GM18868 (cell line): ENCODE measurements around the gene CELF5.
"Not testable (repeated sequence)": the region's sequence is repeated elsewhere in the genome, so short reads cannot be mapped to it uniquely, and the experiment has no call there.

Source experiments
- ATAC-seq: cut with Tn5 transposase; IDR thresholded peaks from one replicate; pipeline ENCODE4 v1.9.1; 2021; ENCODE audit warnings: mild to moderate bottlenecking, moderate library complexity; ENCODE audit not compliant: unreplicated experiment

CELF5 gene

DNA sequence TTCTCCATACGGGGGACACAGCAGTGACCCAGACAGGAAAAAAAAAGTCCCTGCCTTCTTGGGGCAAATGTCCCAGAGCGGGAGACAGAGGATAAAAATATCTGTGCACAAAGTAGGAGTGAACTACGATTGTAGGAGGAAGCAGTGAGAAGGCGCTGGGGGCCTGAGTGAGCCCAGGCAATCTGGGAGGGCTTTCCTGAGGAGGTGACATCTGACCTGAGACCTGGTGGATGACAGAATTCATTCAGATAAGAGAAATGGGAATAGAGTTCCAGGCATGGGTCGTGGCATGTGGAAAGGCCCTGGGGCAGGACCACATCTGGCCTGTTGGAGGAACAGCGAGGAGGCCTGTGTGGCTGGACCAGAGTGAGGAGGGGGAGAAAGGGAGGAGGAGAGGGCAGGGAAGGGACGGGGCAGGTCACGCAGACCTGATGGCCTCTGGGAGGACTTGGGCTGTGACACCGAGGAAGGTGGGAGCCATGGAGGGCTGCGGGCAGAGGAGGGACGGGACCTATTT is 91.7 kb downstream of the CELF5 start:
- ATAC-seq, result no peak

DNA sequence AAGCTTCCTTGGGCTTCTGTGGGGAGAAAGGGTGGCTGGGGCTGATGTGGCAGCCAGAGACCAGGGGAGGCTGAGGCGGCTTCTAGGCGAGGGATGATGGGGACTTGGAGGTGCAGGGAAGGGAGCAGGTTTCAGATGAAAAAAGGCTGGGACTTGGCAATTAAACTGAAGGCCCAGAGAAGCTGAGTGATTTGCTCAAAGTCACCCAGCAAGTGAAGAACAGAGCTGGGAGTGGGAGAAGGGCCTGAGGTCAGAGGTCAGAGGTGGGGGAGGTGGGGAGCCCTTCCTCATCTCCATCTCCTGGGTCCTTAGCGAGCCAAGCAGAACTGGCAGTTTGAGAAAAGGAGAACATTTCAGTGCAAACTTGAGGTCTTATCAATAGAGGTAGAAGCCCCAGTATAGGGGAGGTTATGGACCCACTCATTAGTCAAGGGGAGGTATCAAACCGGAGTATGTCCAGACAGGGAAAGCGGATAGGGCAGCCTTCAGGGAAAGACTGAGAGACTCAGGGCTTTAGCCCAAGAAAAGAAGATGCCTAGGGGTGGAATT is 92.3 kb downstream of the CELF5 start:
- no peak for ATAC-seq

DNA sequence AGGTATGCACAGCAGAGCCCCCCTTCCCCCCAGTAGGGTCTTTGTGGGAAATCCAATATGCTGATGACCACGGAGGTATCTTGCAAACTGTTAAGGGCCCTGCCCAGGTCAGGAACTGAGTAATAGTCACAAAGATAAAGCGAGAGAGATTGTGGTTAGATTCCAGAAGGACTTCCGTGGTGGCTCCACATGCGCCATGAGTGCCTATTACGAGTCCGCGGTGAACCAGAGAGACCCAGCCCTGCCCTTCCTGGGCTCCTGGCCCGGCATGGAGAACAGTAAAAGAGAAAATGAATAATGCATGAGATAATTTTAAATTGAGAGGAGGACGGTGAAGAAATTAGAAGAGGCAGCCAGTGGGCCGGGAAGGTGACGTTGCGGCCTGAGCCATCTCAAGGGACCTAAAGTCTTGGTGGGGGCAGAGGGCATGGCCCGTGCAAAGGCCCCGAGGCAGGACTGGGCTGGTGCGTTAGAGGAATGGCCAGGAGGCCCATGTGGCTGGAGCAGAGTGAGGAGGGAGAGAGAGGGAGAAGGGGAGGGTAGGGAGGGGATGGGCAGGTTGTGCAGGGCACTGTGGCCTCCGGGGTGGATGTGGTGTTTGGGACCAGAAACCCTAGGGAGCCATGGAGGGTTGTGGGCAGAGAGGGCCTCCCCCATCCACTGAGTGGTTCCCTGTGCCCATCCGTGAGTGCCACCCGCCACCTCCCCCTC is 95.3 kb downstream of the CELF5 start:
- no peak for ATAC-seq

DNA sequence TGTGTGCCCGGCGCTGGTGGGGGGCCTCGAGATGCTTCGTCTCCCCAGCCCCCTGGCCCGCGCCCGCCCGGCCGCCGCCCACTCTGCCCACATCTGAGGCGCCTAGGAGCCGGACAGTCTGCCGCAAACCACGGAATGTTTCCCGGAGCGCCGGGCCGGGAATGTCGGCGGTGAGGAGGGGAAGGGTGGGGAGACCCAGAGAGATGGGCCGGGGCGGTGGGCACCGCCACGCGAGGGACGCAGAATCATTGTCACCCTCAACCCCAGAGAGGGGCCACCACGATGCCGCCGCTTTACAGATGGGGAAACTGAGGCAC is 95.9 kb downstream of the CELF5 start:
- ATAC-seq, result no peak

DNA sequence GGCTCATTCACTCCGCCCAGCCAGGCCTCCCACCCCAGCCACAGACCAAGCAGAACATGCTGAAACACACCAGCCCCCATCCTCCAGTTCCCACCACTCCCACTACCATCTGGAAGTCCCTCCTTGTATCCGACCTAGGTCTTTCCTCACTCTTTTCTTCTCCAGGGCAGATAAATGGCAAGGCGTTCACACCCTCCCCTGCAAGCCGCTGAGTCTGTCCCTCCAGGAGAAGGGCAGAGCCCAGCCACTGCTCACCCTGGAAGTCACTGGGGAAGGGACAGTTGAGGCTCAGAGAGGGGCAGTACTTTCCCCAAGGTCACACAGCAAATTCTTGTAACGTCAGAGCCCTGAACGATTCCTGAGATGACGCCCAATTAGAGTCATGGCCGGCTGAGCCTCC is 96.4 kb downstream of the CELF5 start:
- no peak for ATAC-seq

DNA sequence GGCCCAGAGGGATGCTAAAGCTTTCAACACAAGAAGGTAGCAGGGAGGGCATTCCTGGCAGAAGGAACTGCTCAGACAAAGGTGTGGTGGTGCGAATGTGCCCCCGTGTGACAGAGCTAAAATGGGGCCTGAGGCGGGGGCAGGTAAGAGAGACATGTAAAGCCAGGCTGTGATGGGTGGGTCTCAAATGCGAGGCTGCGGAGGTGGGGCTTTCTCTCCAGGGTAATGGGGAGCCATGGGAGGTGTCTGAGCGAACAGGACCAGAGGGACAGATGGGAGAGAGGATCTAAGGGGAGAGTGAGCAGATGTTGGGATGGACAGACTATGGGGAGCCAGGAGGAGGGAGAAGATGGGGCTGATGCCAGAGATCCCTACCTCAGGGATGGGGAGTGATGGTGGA is 97.2 kb downstream of the CELF5 start:
- no peak for ATAC-seq

DNA sequence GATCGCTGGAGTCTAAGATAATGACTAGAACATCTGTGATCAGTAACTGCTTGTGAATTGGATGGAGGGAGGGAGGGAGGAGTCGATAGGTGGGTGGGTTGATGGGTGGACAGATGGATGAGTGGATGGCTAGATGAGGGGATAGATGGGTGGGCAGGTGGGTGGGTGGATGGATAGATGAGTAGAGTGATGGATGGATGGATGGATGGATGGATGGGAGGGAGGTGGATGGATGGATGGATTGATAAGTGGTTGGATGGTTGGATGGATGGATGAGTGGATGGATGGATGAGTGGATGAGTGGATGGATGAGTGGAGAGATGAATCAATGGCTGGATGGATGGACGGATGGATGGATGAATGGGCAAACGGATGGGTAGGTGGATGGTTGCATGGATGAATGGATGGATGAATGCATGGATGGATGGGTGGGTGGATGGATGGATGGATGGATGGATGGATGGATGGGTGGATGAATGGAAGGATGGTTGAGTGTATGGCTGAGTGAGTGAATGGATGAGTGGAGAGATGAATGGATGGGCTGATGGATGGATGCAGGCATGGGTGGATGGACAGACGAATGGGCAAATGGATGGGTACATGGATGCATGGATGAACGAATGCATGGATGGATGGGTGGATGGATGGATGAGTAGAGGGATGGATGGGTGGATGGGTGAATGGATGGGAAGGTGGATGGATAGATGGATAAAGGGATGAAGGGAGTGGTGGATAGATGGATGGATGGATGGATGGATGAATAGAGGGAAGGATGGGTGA is 97.9 kb downstream of the CELF5 start:
- no peak for ATAC-seq

DNA sequence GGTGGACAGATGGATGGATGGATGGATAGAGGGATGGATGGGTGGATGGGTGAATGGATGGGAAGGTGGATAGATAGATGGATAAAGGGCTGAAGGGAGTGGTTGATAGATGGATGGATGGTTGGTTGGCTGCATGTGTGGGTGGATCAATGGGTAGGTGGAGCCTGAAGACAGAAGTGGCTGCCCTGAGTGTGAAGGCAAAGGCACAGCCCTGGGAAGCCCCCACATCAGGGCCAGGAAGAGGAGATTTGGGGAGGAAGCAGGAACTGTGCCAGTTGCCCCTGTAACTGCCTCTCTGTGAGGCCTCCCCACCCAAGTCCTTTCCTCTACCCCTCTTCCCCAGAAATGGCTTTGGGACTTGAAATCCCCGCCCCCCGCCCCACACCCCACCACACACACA is 98.6 kb downstream of the CELF5 start:
- ATAC-seq, result no peak

DNA sequence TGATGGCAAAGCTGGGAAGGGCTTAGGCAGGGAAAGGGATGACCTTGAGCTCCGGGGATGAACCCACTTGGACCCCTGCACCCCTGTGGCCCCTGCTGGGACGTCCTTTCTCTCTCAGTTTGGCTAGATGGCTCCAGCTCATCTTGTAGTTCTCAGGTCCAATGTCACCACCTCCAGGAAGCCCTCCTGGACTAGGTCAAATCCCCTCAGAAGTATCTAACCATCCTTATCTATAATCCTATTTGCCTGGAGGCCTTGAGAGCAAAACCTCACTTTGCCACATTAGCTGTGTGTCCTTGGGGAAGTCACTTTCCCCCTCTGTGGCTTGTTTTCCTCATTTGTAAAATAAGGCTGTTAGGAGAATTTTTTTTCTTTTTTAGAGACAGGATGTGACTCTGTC is 99.2 kb downstream of the CELF5 start:
- no peak for ATAC-seq

DNA sequence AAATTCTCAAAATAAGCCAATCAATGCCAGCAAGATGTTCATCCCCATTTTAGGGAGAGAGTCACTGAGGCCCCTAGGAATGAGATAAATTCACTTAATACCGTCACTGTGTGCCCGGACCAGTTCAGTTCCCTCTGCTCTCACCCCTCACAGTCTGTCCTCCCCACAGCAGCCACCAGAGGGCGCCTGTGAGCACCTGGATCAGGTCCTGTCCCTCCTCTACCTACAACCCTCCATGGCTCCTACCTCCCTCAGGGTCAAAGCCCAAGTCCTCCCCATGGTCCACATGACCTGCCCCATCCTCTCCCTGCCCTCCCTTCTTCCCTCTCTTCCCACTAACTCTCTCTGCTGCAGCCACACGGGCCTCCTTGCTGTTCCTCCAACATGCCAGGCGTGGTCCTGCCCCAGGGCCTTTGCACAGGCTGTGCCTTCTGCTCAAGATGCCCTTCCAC is 100.0 kb downstream of the CELF5 start:
- no peak for ATAC-seq

DNA sequence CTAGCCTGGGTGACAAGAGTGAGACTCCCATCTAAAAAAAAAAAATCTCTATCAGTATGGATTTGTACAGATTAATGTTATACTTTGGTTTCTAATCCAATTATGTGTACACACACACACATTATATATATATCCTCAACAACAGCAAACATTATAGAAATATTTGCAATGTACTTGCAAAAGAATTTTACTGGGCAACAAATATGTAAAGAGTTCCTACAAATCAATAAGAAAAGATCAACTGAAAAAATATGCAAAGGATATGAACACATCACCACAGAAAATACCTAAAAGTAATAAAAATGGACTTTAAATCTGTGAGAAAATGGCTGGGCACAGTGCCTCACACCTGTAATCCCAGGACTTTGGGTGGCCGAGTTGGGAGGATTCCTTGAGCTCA is 101.0 kb downstream of the CELF5 start:
- no peak for ATAC-seq

DNA sequence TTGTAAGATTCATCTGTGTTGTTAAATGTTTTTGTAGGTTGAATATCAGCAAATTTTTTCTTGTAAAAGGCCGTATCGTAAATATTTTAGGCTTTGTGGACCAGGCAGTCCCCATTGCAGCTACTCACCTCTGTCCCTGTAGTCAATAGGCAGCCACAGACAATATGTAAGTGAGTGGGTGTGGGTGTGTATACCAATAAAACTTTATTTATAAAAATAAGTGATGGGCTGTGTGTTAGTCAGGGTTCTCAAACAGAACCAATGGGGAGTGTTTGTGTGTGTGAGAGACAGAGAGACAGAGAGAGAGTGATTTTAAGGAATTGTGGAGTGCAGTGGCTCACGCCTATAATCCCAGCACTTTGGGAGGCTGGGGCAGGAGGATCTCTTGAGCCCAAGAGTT is 104.3 kb downstream of the CELF5 start:
- no peak for ATAC-seq

DNA sequence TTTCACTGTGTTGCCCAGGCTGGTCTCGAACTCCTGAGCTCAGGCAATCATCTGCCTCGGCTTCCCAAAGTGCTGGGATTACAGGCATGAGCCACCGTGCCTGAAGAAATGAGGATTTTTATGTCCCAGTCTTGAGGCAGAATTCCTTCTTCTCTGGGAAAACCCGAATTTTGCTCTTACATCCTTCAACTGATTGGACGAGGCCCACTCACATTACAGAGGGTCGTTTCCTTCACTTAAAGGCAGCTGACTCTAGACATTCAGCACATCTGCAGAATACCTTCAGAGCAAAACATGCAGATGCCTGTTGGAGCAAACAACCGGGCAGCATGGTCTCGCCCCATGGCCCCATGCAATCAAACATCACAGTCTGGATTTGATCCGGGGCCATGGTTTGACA is 105.6 kb downstream of the CELF5 start:
- ATAC-seq, result no peak

DNA sequence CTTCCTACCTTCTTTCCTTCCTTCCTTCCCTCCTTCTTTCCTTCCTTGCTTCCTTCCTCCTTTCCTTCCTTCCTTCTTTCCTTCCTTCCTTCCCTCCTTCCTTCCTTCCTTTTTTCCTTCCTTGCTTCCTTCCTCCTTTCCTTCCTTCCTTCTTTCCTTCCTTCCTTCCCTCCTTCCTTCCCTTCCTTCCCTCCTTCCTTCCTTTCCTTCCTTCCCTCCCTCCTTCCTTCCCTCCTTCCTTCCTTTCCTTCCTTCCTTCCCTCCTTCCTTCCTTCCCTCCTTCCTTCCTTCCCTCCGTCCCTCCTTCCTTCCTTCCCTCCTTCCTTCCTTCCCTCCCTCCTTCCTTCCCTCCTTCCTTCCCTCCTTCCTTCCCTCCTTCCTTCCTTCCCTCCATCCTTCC is 107.8 kb downstream of the CELF5 start:
- ATAC-seq, result not testable (repeated sequence)

DNA sequence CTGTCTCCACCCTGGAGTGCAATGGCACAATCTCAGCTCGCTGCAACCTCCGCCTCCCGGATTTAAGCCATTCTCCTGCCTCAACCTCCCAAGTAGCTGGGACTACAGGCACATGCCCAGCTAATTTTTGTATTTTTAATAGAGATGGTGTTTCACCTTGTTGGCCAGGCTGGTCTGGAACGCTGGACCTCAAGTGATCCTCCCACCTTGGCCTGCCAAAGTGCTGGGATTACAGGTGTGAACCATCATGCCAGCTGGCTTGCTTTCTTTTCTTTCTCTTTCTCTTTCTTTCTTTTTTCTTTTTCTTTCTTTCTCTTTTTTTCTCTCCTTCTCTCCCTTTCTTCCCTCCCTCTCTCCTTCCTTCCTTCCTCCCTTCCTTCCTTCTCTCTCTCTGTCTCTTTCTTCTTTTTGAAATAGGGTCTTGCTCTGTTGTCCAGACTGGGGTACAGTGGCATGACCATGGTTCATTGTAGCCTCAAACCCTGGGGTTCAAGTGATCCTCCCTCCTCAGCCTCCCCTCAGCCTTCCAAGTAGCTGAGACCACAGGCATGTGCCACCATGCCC is 108.6 kb downstream of the CELF5 start:
- ATAC-seq, result no peak

DNA sequence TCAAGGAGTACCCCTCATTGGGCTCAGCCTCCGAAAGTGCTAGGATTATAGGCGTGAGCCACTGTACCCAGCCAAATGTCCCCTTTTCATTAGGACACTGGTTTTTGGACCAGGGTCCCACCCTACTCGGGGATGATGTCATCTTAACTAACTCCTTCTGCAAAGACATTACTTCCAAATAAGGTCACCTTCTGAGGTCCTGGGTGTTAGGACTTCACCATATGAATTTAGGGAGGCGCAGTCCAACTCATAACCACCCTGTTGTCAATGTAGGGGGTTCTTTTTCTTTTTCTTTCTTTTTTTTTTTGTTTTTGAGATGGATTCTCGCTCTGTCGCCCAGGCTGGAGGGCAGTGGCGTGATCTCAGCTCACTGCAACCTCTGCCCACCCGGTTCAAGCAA is 109.2 kb downstream of the CELF5 start:
- ATAC-seq, result no peak

DNA sequence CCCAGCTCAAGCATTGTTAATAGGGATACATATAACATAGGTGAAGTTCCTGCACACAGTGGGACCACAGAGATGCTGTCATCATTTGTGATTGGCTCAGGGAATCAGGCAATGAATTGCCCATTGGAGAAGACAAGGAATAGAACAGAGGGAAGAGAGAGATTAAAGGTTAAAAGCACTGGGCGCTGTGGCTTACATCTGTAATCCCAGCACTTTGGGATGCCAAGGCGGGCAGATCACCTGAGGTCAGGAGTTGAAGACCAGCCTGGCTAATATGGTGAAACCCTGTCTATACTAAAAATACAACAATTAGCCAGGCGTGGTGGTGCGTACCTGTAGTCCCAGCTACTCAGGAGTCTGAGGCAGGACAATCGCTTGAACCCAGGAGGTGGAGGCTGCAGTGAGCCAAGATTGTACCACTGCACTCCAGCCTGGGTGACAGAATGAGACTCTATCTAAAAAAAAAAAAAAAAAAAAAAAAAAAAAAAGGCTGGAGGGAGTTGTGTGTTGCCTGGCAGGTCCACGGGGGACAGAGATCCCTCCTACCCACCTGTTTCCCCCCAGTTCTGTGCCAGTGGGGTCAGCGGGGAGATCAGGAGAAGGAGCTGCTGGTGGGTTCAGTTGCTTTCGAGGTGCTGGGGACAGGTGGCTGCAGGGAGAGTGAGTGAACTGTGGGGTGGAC is 110.4 kb downstream of the CELF5 start:
- ATAC-seq, result not testable (repeated sequence)

DNA sequence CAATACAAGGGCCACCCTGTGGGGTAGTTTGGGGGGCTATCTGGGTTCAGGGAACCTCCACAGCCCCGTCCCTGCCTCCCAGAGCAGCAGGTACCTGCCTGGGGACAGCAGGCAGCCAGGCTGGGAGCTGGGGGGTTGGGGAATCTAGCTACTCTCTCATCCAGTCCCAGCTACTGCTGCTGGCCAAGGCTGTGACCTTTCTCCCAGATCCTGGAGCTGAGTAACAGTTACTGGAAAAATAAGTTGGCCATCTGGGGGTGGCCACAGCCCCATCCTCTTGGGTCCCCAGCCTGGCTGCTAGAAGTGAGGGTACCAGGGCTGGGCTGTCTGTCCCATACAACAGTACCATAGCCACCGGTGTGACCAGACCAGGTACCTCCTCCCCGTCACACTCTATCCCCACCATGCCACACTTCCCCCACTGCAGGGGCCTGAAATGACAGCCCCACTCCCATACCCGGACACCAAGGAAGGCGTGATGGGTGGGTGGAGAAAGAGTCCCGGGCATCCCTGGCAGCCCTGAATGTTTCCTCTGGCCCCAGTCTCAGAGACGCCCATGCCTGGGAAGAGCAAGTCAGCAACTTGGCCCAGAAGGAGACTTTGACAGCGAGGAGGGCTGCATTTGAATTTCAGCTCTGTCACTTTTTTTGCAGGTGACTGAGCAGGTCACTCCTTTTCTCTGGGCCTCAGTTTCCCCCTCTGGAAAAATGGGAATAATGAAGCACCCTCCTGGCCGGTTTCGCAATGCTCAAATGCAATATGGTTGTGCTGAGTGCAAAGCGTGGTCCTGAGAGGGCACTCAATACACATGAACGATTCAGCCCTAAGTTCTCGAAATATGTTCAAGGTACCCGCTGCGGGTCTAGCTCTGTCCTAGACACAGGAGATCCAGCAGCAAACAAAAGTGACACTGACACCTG is 111.2 kb downstream of the CELF5 start:
- no peak for ATAC-seq

DNA sequence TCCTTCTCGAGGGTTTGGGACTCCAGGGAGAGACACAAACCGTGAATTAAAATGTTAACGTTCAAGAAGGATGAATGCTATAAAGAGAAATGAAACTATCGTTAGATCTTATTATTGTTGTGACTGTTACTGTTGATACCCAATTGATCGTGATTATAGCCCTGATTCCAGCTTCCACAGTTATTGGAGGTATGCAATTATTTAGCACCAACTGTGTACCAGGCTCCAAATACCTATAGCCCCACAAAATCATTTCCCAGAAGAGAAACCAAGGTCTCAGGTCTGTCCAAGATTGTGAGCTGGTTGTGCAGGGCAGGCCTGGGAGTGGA is 111.9 kb downstream of the CELF5 start:
- no peak for ATAC-seq
